ENCODE results near the gene TRIM17.

- TF ChIP-seq CTCF (IDR thresholded peaks at IDR 0.05): no peak
- TF ChIP-seq POLR2AphosphoS5 (IDR thresholded peaks at IDR 0.05): no peak
Measured at GRCh38 chr1:228426518-228427175, 10.0 kb upstream of the TRIM17 start.
